NCI-H748 (cell line): ENCODE data around the gene MON1B.
"Not testable (repeated sequence)": the region's sequence is repeated elsewhere in the genome, so short reads cannot be mapped to it uniquely, and the experiment has no call there.

Experiments used
- DNase-seq: peaks from one replicate; lab custom pipeline; 2025; ENCODE audit not compliant: unreplicated experiment; lab: John Stamatoyannopoulos, UW

The MON1B gene

DNA sequence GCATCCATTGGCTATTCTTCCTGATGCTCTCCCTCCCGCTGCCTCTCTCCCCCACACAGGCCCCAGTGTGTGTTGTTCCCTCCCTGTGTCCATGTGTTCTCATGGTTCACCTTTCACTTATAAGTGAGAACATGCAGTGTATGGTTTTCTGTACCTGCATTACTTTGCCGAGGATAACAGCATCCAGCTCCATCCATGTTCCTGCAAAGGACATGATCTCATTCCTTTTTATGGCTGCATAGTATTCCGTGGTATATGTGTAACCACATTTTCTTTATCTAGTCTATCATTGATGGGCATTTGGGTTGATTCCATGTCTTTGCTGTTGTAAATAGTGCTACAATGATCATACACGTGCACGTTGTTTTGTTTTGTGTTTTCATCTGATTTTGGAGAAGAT lies 51.5 kb downstream of the MON1B start:
- DNase-seq = not testable (repeated sequence)

DNA sequence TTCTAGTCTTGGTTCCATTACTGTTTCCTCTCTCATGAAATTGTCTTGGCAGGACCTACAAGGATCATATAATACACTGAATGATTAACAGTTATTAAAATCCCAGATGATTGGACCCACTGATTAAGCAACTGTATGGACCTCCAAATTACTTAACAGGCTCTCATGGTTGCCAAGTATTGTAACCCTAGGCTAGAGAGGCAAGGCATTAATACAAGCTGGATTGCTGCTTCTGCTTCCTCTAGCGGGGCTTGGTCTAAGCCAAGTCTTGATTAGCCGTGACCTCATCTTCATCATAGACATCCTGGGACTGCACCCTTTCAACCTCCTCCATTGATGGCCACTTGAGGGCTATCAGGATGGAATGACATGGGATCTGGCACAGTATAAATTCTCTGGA lies 55.2 kb downstream of the MON1B start:
- DNase-seq = no peak

DNA sequence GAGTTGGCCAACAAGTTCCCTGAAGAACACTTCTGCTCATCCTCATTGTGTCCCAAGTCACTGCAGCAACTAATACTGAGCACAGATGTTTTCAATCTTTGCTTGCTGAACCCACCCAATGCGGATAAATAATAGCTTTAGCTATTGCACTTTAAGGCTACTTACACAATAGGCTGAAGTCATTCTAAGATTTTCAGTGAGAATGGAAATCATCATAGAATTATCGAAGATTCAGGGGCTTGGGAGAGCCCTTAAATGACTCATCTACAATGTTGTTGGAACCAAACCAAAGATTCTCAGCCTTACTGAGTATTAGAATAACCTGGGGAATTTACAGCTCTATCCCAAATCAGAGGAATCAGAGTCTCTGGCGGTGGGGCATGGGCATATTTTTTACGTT lies 59.4 kb downstream of the MON1B start:
- DNase-seq = no peak
